GM18517 (cell line): ENCODE data around the gene JAM3.

ENCODE experiments used
- ATAC-seq: cut with Tn5 transposase; IDR thresholded peaks from one replicate; pipeline ENCODE4 v1.9.1; 2021; ENCODE audit warnings: mild to moderate bottlenecking, moderate library complexity; ENCODE audit not compliant: unreplicated experiment

The JAM3 gene

GRCh38 chr11:134142536-134142935 is 73.7 kb downstream of the JAM3 start:
- ATAC-seq = no peak

GRCh38 chr11:134143801-134144200 is 74.9 kb downstream of the JAM3 start:
- no peak for ATAC-seq

- ATAC-seq = no peak
These were observed 75.9 kb downstream of the JAM3 start for GRCh38 chr11:134144744-134145143.

GRCh38 chr11:134145715-134146114 is 76.8 kb downstream of the JAM3 start:
- no peak for ATAC-seq

- no peak for ATAC-seq
These were observed 77.7 kb downstream of the JAM3 start for GRCh38 chr11:134146598-134146997.

GRCh38 chr11:134149371-134149770 is 80.5 kb downstream of the JAM3 start:
- no peak for ATAC-seq

GRCh38 chr11:134150195-134150903 is 81.5 kb downstream of the JAM3 start:
- ATAC-seq = no peak

GRCh38 chr11:134151083-134151747 is 82.3 kb downstream of the JAM3 start:
- no peak for ATAC-seq

GRCh38 chr11:134152696-134153095 is 83.8 kb downstream of the JAM3 start:
- no peak for ATAC-seq

GRCh38 chr11:134153147-134153905 is 84.5 kb downstream of the JAM3 start:
- no peak for ATAC-seq

- no peak for ATAC-seq
These were observed 85.6 kb downstream of the JAM3 start for GRCh38 chr11:134154441-134154840.

GRCh38 chr11:134155456-134155855 is 86.6 kb downstream of the JAM3 start:
- no peak for ATAC-seq

GRCh38 chr11:134155946-134156865 is 87.3 kb downstream of the JAM3 start:
- ATAC-seq = no peak

- ATAC-seq = no peak
These were observed 88.6 kb downstream of the JAM3 start for GRCh38 chr11:134157451-134157850.

GRCh38 chr11:134158023-134158422 is 89.2 kb downstream of the JAM3 start:
- no peak for ATAC-seq

GRCh38 chr11:134159652-134160051 is 90.8 kb downstream of the JAM3 start:
- no peak for ATAC-seq

- no peak for ATAC-seq
These were observed 95.9 kb downstream of the JAM3 start for GRCh38 chr11:134164490-134165370.

- ATAC-seq = no peak
These were observed 101.5 kb downstream of the JAM3 start for GRCh38 chr11:134170177-134170918.

- no peak for ATAC-seq
These were observed 102.0 kb downstream of the JAM3 start for GRCh38 chr11:134170919-134171281.
